SIG-M5 treated with dmso at 0.1 percent for 504 hours (cell line): ENCODE data around the gene ANO10.

Source experiments
- DNase-seq: peaks from one replicate; lab custom pipeline; 2025; ENCODE audit not compliant: unreplicated experiment; lab: John Stamatoyannopoulos, UW

The ANO10 gene

GRCh38 chr3:43326891-43327581, 294.8 kb downstream of the ANO10 start:
- peak; percentile 88 for DNase-seq

GRCh38 chr3:43323541-43323940, 298.3 kb downstream of the ANO10 start:
- no peak for DNase-seq

- no peak for DNase-seq
Observed at GRCh38 chr3:43320288-43320687, 301.5 kb downstream of the ANO10 start.

- no peak for DNase-seq
Observed at GRCh38 chr3:43319794-43320193, 302.0 kb downstream of the ANO10 start.

GRCh38 chr3:43319376-43319775, 302.4 kb downstream of the ANO10 start:
- no peak for DNase-seq

- DNase-seq = no peak
Observed at GRCh38 chr3:43317461-43318316, 304.1 kb downstream of the ANO10 start.

GRCh38 chr3:43316783-43317460, 304.9 kb downstream of the ANO10 start:
- no peak for DNase-seq
